Stomach (tissue), 9 donors: ENCODE data around the gene KIF12. TPM values are rescaled to one million over a fixed set of nuclear protein-coding genes. Genes with fewer than 3 reads are reported as not detected.

Source experiments
- DNase-seq, 2 donors: peaks; one replicate each; pipeline versions ENCODE4 v3.0.0 to v3.0.0-alpha.2; 2013 to 2019
- H3K27ac ChIP-seq, 5 donors: fragments of 200-600 bp in 4 of 5; sonication (generic) in 4 of 5; one replicate each; pipeline ENCODE4 v1.5.1; 2013 to 2019; ENCODE audit warnings: mild to moderate bottlenecking in 1 of 5, moderate library complexity in 1 of 5
- H3K27me3 ChIP-seq, 3 donors: fragments of 200-600 bp; sonication (generic); one replicate each; pipeline ENCODE4 v1.5.1; 2017 to 2019; ENCODE audit warnings: mixed run types in 1 of 3
- H3K36me3 ChIP-seq, 4 donors: fragments of 200-600 bp; sonication (generic); 1 replicate in 3 of 4; 2 replicates in 1 of 4; pipeline ENCODE4 v1.5.1; 2016 to 2019
- H3K4me1 ChIP-seq, 4 donors: fragments of 200-600 bp; sonication (generic); one replicate each; pipeline ENCODE4 v1.5.1; 2016 to 2019
- H3K4me3 ChIP-seq, 4 donors: fragments of 200-600 bp; sonication (generic) in 3 of 4; one replicate each; pipeline ENCODE4 v1.5.1; 2016 to 2019; ENCODE audit warnings: mild to moderate bottlenecking in 1 of 4
- H3K9me3 ChIP-seq, 4 donors: fragments of 200-600 bp; sonication (generic); one replicate each; pipeline ENCODE4 v1.5.1; 2016 to 2019
- EP300 ChIP-seq: sonication (generic); formaldehyde crosslinking; IDR thresholded peaks from one replicate; pipeline ENCODE4 v1.6.1; 2017; ENCODE audit warnings: antibody characterized with exemption
- POLR2A ChIP-seq, 4 donors: fragments of 450-650 bp; IDR thresholded peaks; one replicate each; pipeline ENCODE4 v1.6.1; 2016; ENCODE audit warnings: antibody characterized with exemption in 4 of 4, control low read depth in 2 of 4, mild to moderate bottlenecking in 1 of 4, moderate library complexity in 1 of 4
- POLR2AphosphoS5 ChIP-seq, 3 donors: sonication (generic); formaldehyde crosslinking; IDR thresholded peaks; one replicate each; pipeline ENCODE4 v1.6.1; 2016; ENCODE audit warnings: antibody characterized with exemption in 3 of 3
- WGBS, 5 donors: extraction: QIAGEN DNeasy Blood & Tissue Kit in 3 of 5; methylation state at CpG; one replicate each; pipeline versions ENCODE4 v1.1.5 to v1.1.7; 2013 to 2018; 5-methylcytosine and 5-hydroxymethylcytosine counted together
- intact Hi-C: fragments of 100-400 bp; cut with DNase I; formaldehyde crosslinking; loops from one replicate; pipeline ENCODE4 v1.15.1; 2023; ENCODE audit warnings: low total_unique reads
- polyA plus RNA-seq, 3 donors: library from polyadenylated mRNA; stranded (reverse); fragments of 200-250 nt; gene quantifications; one replicate each; pipeline ENCODE4 v1.2.3, GENCODE V29; 2013
- total RNA-seq, 5 donors: library from RNA; depleted of rRNA; stranded (reverse); fragments of >200 nt; gene quantifications; one replicate each; pipeline versions ENCODE4 v1.1.0 to v1.2.3, GENCODE V29; 2014 to 2016
- TF ChIP-seq, protein P1 (sequence below), 7 experiments: fragments of 450-650 bp in 4 of 7; fragments of 200-600 bp in 3 of 7; sonication (generic) in 3 of 7; IDR thresholded peaks; one replicate each; pipeline ENCODE4 v1.5.1; 2016 to 2019; ENCODE audit warnings: antibody characterized with exemption in 7 of 7, control low read depth in 2 of 7, mild to moderate bottlenecking in 1 of 7
- donor health status: healthy with polysubstance abuse.
- donor health status: Bipolar disorder and iron deficiency.
- donor health status: healthy.

KIF12 gene
- total and polyA plus RNA-seq, 8 donors, result 3.9 to 79.4 (median 17.5) TPM

DNA sequence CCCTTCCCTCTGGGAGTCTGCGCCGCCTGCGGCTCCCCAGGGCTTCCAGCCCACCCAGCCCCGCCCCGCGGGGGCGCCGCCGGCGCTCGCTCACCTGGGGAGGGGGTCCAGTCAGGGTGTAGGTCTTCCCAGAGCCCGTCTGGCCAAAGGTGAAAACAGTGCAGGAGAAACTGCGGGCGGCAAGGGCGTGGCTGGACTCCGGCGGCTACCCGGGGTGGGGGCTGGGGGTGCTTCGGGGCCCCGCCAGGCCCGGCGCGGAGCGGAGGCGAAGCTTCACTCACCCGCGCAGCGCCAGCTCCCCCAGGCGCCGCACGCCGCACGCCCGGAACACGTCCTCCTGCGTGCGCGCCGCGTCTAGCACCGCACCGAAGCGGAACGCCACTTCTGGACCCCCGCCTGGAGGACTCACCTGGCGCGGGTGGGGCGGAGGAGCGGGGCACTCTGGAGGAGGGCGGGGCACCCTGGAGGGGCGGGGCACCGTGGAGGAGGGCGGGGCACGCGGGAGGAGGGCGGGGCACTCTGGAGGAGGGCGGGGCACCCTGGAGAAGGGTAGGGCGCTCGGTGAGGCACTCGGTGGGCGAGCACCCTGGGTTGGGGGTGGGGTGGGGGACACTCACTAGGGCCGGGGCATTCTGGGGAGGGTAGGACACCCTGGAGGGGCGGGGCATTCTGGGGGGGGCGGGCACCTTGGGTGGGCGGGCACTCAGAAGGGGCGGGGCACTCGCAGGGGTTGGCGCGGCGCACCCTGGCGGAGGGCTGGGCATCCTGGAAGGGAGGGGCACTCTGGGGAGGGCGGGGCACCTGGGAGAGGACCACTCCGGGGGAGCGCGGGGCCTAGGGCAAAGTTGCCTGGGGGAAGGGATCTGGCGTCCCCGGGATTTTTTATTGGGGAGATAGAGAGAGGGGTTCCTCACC, 814 bp downstream of the KIF12 start:
- H3K4me3 ChIP-seq, result peak overlapping the region; percentile 49 to 73 (median 54)
- H3K36me3 ChIP-seq, result peaks cover 0 to 12% (median 11%) of the 10 kb centered on the region in 4 donors
- peaks cover 7 to 31% (median 27%) of the 10 kb centered on the region in 4 donors for H3K4me1 ChIP-seq
- intact Hi-C loops, result no loop called here
- peak; percentile 83 to 92 for DNase-seq
- peak overlapping the region; percentile 32 to 62 (median 48) for H3K27ac ChIP-seq
- 0 to 3% (median 1%) methylated on average over 3 to 76 of the region's 77 CpGs for WGBS, 5 donors
- peaks cover 0 to 10% (median 7%) of the 10 kb centered on the region in 4 donors for H3K9me3 ChIP-seq
- H3K27me3 ChIP-seq, result peaks cover 0 to 35% (median 8%) of the 10 kb centered on the region in 3 donors
- TF ChIP-seq EP300 (no peak), POLR2A (IDR thresholded peaks at IDR 0.05) (no peak), POLR2AphosphoS5 (IDR thresholded peaks at IDR 0.05) (no peak)
- TF ChIP-seq, protein P1, sequence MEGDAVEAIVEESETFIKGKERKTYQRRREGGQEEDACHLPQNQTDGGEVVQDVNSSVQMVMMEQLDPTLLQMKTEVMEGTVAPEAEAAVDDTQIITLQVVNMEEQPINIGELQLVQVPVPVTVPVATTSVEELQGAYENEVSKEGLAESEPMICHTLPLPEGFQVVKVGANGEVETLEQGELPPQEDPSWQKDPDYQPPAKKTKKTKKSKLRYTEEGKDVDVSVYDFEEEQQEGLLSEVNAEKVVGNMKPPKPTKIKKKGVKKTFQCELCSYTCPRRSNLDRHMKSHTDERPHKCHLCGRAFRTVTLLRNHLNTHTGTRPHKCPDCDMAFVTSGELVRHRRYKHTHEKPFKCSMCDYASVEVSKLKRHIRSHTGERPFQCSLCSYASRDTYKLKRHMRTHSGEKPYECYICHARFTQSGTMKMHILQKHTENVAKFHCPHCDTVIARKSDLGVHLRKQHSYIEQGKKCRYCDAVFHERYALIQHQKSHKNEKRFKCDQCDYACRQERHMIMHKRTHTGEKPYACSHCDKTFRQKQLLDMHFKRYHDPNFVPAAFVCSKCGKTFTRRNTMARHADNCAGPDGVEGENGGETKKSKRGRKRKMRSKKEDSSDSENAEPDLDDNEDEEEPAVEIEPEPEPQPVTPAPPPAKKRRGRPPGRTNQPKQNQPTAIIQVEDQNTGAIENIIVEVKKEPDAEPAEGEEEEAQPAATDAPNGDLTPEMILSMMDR (IDR thresholded peaks at IDR 0.05), result no peak

DNA sequence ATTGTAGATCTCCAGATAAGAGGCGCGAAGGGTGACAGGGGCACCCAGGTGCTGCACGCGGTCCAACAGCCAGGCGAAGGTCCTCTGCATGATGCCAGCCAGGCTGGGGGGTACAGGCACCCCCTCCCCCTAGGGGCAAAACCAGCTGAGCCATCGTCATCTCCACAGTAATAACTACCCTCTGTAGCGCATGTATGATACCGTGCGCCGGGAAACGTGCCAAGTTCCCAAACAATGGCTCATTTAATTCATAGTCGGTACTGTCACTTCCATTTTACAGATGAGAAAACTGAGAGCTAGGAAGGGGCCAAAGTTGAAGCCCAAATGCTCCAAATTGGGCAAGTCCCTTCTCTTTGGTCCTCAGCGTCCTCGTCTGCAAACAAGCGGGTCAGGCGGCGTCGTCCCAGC, 1.5 kb downstream of the KIF12 start:
- peaks cover 0 to 18% (median 15%) of the 10 kb centered on the region in 4 donors for H3K36me3 ChIP-seq
- H3K4me3 ChIP-seq, result peak overlapping the region; percentile 49 to 73 (median 54)
- H3K27me3 ChIP-seq, result peaks cover 0 to 35% (median 8%) of the 10 kb centered on the region in 3 donors
- TF ChIP-seq POLR2A (IDR thresholded peaks at IDR 0.05) (no peak), POLR2AphosphoS5 (IDR thresholded peaks at IDR 0.05) (no peak), EP300 (no peak)
- TF ChIP-seq, protein P1 (IDR thresholded peaks at IDR 0.05), result no peak
- H3K4me1 ChIP-seq, result peaks cover 7 to 31% (median 27%) of the 10 kb centered on the region in 4 donors
- H3K27ac ChIP-seq, result peak overlapping the region in 4 of 5 donors; percentile 32 to 62 (median 52)
- H3K9me3 ChIP-seq, result peaks cover 0 to 10% (median 7%) of the 10 kb centered on the region in 4 donors
- intact Hi-C loops, result no loop called here
- WGBS, 5 donors, result 10 to 28% (median 13%) methylated on average over 9 to 18 of the region's 18 CpGs
- peak; percentile 63 to 76 for DNase-seq

DNA sequence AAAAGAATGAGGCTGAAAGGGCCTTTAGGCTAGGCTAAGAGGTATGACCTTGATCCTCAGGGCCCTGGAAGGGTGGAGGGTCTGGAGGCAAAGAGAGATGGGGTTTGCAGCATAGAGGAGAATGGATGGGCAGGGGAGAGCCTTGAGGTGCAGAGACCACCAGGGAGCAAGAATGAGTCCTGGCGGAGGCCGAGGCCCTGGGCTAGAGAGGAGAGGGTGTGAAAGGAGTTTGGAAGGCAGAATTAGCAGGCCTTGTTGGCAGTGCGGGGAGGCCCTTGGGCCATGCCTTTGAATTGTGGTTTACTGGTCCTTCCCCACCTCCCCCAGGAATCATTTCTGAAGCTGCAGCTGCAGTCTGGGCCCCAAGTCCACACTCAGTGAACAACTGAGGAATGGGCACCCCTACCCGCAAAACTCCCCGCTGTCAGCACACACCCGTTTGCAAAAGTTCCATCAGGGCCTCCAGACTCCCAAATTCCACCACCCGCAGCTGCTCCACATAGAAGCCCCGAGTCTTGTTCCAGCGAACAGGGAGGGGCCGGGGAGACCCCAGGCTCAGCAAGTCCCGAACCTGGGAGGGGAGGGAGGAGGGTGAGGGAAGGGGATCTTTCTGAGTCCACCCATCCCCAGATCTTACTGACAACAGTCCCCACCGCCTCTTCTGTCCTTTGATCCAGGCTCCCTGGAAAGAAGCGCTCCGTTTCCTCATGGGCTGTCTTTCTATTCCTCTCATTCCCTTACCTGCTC, 2.1 kb downstream of the KIF12 start:
- WGBS, 5 donors, result 64 to 76% (median 69%) methylated on average over 5 to 14 of the region's 14 CpGs
- H3K27ac ChIP-seq, result no peak overlapping the region
- H3K9me3 ChIP-seq, result peaks cover 0 to 4% (median 4%) of the 10 kb centered on the region in 4 donors
- peaks cover 0 to 23% (median 16%) of the 10 kb centered on the region in 4 donors for H3K36me3 ChIP-seq
- no peak for DNase-seq
- intact Hi-C loops, result no loop called here
- peaks cover 7 to 31% (median 27%) of the 10 kb centered on the region in 4 donors for H3K4me1 ChIP-seq
- peak overlapping the region in 3 of 4 donors; percentile 49 to 73 (median 51) for H3K4me3 ChIP-seq
- peaks cover 0 to 35% (median 8%) of the 10 kb centered on the region in 3 donors for H3K27me3 ChIP-seq
- TF ChIP-seq EP300 (no peak), POLR2A (IDR thresholded peaks at IDR 0.05) (no peak), POLR2AphosphoS5 (IDR thresholded peaks at IDR 0.05) (no peak)
- TF ChIP-seq, protein P1 (IDR thresholded peaks at IDR 0.05), result no peak

DNA sequence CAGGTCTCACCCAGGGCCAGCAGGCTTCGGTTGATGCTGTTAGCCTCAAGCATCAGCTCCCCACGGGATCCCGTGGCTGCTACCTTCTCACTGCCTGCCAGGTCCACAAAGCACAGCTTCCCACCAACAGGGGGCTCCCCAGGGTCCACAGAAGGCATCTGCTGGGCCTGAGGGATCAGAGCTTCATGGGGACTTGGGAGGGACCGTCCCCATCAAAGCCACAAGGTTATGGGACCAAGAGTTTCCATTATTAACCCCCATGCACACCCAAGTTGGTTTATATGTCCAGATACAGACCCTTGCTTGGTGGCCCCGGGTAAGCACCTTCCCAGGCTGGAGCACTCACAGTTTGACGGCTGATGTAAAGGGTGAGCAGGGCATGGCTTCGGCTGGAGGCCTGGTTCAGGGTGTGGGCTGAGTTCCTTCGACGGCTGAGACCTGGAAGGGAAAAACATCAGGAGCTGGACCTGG, 3.0 kb downstream of the KIF12 start:
- Histone ChIP-seq H3K27ac (no peak overlapping the region), H3K27me3 (peaks cover 0 to 35% (median 8%) of the 10 kb centered on the region in 3 donors), H3K9me3 (no peaks in the 10 kb centered on the region), H3K4me3 (no peak overlapping the region), H3K36me3 (peaks cover 0 to 23% (median 16%) of the 10 kb centered on the region in 4 donors), H3K4me1 (peaks cover 7 to 31% (median 27%) of the 10 kb centered on the region in 4 donors)
- peak in 1 of 2 donors; percentile 38 for DNase-seq
- intact Hi-C loops, result no loop called here
- WGBS, 5 donors, result 73 to 82% (median 81%) methylated on average over 9 of the region's 9 CpGs
- TF ChIP-seq POLR2AphosphoS5 (IDR thresholded peaks at IDR 0.05), result no peak
- TF ChIP-seq, protein P1 (IDR thresholded peaks at IDR 0.05), result no peak
- no peak for TF ChIP-seq EP300
- no peak for TF ChIP-seq POLR2A (IDR thresholded peaks at IDR 0.05)
